HL-60 (cell line): ENCODE data around the gene CCDC92.

Experiments
- DNase-seq, 2 experiments: peaks; one replicate each; pipeline ENCODE4 v3.0.0-alpha.2; 2010 to 2020; ENCODE audit warnings: low read depth in 1 of 2, low spot score in 1 of 2
- H3K27ac ChIP-seq: fragments of 250-450 bp; sonication (Bioruptor Pico); replicated peaks from 2 replicates; pipeline ENCODE4 v1.5.1; 2020; ENCODE audit warnings: mild to moderate bottlenecking, moderate library complexity
- H3K27me3 ChIP-seq: fragments of 250-450 bp; sonication (Bioruptor Pico); 2 replicates; pipeline ENCODE4 v1.5.1; 2021; ENCODE audit warnings: mild to moderate bottlenecking, moderate library complexity; ENCODE audit not compliant: insufficient read depth, poor library complexity, severe bottlenecking
- H3K4me3 ChIP-seq: replicated peaks from 2 replicates; pipeline ENCODE4 v1.5.1; 2011; ENCODE audit warnings: mild to moderate bottlenecking, control low read depth, low read length; ENCODE audit not compliant: insufficient read depth
- CTCF ChIP-seq: IDR thresholded peaks from one replicate; pipeline ENCODE4 v1.5.1; 2011; ENCODE audit warnings: low read length, control low read depth, inconsistent platforms; ENCODE audit not compliant: insufficient read depth
- GABPA ChIP-seq: IDR thresholded peaks from 2 replicates; pipeline ENCODE4 v1.6.1; 2012; ENCODE audit warnings: low read depth
- POLR2AphosphoS5 ChIP-seq: IDR thresholded peaks from 2 replicates; pipeline ENCODE4 v1.6.1; 2012; ENCODE audit warnings: low read depth
- REST ChIP-seq: IDR thresholded peaks from 2 replicates; pipeline ENCODE4 v1.6.1; 2012; ENCODE audit warnings: low read depth; ENCODE audit not compliant: insufficient replicate concordance
- SPI1 ChIP-seq: IDR thresholded peaks from 2 replicates; pipeline ENCODE4 v1.6.1; 2012; ENCODE audit warnings: low read depth, mild to moderate bottlenecking, borderline replicate concordance

The CCDC92 gene

GRCh38 chr12:123938679-123939480 is 33.8 kb downstream of the CCDC92 start:
- no peak overlapping the region for H3K27ac ChIP-seq
- TF ChIP-seq GABPA: no peak
- no peak for TF ChIP-seq SPI1
- no peak for TF ChIP-seq POLR2AphosphoS5
- TF ChIP-seq REST: no peak
- TF ChIP-seq CTCF: no peak
- DNase-seq: no peak
- H3K27me3 ChIP-seq: no peaks in the 10 kb centered on the region
- H3K4me3 ChIP-seq: no peak overlapping the region

GRCh38 chr12:123937707-123938591 is 34.7 kb downstream of the CCDC92 start:
- DNase-seq: no peak
- no peaks in the 10 kb centered on the region for H3K27me3 ChIP-seq
- TF ChIP-seq CTCF (no peak), REST (no peak), SPI1 (no peak), POLR2AphosphoS5 (no peak), GABPA (no peak)
- no peak overlapping the region for H3K4me3 ChIP-seq
- no peak overlapping the region for H3K27ac ChIP-seq

GRCh38 chr12:123936956-123937706 is 35.5 kb downstream of the CCDC92 start:
- Histone ChIP-seq H3K4me3 (no peak overlapping the region), H3K27ac (no peak overlapping the region), H3K27me3 (peaks cover 4% of the 10 kb centered on the region)
- DNase-seq: no peak
- TF ChIP-seq REST (no peak), SPI1 (no peak), CTCF (no peak), POLR2AphosphoS5 (no peak), GABPA (no peak)
